Activated T-cell treated with anti-CD3 and anti-CD28 coated beads, Interleukin-2, amount 50 U/mL, for 72 hours (primary cell): ENCODE data around the gene DHDDS. TPM values are rescaled to one million over a fixed set of nuclear protein-coding genes. Genes with fewer than 3 reads are reported as not detected.

Experiments used
- ATAC-seq, 2 donors: fragments of 150-1000 bp; cut with Tn5 transposase; replicated peaks in 1 of 2; 2 replicates each; pipeline ENCODE4 v1.10.0; 2021; ENCODE audit warnings: moderate library complexity in 2 of 2, mild to moderate bottlenecking in 1 of 2
- DNase-seq, 2 donors: peaks; one replicate each; pipeline ENCODE4 v3.0.0; 2021 to 2022; ENCODE audit warnings: mixed read lengths in 1 of 2
- H3K27ac Mint-ChIP-seq: one replicate; pipeline ENCODE4 v1.8.0; 2022; ENCODE audit warnings: mild to moderate bottlenecking, moderate library complexity, mixed read lengths
- H3K27me3 Mint-ChIP-seq: one replicate; pipeline ENCODE4 v1.8.0; 2022; ENCODE audit warnings: low read depth, mixed read lengths
- H3K36me3 Mint-ChIP-seq, 2 donors: one replicate each; pipeline ENCODE4 v1.8.0; 2022; ENCODE audit warnings: mixed read lengths in 2 of 2, mild to moderate bottlenecking in 1 of 2; ENCODE audit not compliant: insufficient read depth in 2 of 2
- H3K4me1 Mint-ChIP-seq: one replicate; pipeline ENCODE4 v1.8.0; 2022; ENCODE audit warnings: low read depth, mixed read lengths
- H3K4me3 Mint-ChIP-seq, 2 donors: one replicate each; pipeline ENCODE4 v1.8.0; 2022; ENCODE audit warnings: mild to moderate bottlenecking in 2 of 2, mixed read lengths in 2 of 2, moderate library complexity in 2 of 2
- H3K9me3 Mint-ChIP-seq, 2 donors: one replicate each; pipeline ENCODE4 v1.8.0; 2022; ENCODE audit warnings: mixed read lengths in 2 of 2
- total RNA-seq, 2 donors: library from RNA; stranded (reverse); gene quantifications; one replicate each; pipeline ENCODE4 v1.2.3, GENCODE V29; 2022

The DHDDS gene
- total RNA-seq, 2 donors from 2014 or later, result 39.5 to 43.6 TPM

DNA sequence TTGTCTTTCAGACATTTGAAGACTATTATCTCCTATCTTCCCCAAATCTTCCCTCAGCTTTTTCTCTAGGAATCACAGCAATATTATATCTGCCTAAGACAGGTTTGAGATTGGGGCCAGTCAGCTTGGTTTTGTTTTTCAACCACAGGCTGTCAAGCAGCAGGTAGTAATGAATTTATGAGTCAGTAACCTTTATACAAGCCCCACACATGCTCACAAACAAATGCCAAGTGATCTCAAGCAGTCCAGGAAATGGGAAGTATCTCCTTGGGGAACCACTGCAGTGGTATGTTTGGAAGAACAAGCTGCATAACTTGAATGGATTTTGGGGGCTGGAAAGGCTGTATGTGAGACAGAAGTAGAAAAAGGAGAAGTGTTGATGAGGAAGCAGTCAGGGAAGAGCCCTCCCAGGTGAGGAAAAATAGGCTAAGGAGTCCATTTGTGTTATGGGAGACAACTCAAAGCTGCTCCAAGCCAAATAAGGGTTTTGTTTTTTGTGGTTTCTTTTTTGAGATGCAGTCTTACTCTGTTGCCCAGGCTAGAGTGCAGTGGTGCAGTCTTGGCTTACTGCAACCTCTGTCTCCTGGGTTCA is 2.1 kb downstream of the DHDDS start:
- Mint-ChIP-seq H3K36me3 (peaks cover 4 to 17% of the 10 kb centered on the region in 2 donors), H3K4me3 (peak overlapping the region in 1 of 2 donors; percentile 13), H3K27ac (peak overlapping the region; percentile 21), H3K4me1 (peaks cover 20% of the 10 kb centered on the region), H3K27me3 (peaks cover 5% of the 10 kb centered on the region), H3K9me3 (no peaks in the 10 kb centered on the region)
- no peak for DNase-seq
- no peak for ATAC-seq

DNA sequence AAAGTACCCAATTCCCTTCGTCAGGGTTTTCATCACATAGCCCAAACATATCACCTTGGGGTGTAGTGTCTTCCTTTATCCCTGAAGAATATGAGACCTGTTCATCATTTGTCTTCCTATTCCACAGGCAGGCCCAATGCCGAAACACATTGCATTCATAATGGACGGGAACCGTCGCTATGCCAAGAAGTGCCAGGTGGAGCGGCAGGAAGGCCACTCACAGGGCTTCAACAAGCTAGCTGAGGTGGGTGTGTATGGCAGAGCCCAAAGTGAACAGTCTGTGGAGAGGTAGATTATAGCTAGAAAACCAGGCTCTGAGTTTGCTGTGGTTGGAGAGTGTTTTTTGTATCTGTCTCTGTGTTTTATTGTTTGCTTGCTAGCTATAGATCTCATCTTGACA is 5.9 kb downstream of the DHDDS start:
- H3K9me3 Mint-ChIP-seq, result no peaks in the 10 kb centered on the region
- no peak overlapping the region for H3K27ac Mint-ChIP-seq
- H3K4me3 Mint-ChIP-seq, result no peak overlapping the region
- H3K4me1 Mint-ChIP-seq, result peaks cover 13% of the 10 kb centered on the region
- DNase-seq (no peak), ATAC-seq (no peak)
- peaks cover 2 to 33% of the 10 kb centered on the region in 2 donors for H3K36me3 Mint-ChIP-seq
- no peaks in the 10 kb centered on the region for H3K27me3 Mint-ChIP-seq

- H3K4me3 Mint-ChIP-seq, result no peak overlapping the region
- H3K27ac Mint-ChIP-seq, result no peak overlapping the region
- H3K36me3 Mint-ChIP-seq, result peaks cover 7 to 41% of the 10 kb centered on the region in 2 donors
- H3K4me1 Mint-ChIP-seq, result no peaks in the 10 kb centered on the region
- H3K9me3 Mint-ChIP-seq, result no peaks in the 10 kb centered on the region
- no peak for ATAC-seq
- no peak for DNase-seq
- H3K27me3 Mint-ChIP-seq, result no peaks in the 10 kb centered on the region
Observed at GRCh38 chr1:26440259-26440658, 8.1 kb downstream of the DHDDS start.

DNA sequence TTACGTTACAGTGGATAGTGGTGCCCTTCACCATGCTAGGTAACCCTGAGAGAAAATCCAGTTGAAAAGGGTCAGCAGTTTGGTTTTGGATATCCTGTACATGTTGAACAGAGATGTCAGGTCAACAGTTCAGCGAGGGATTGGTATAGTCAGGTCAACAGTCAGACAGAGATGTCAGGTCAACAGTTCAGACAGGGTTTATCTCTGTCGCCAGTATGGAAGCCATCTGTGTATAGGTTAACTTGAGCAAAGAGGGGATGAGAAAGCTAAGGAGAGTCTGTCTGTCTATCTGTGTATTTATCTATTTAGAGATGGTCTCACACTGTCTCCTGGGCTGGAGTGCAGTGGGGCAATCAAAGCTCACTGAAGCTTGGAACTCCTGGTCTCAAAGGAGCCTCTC is 17.7 kb downstream of the DHDDS start:
- Mint-ChIP-seq H3K27me3 (no peaks in the 10 kb centered on the region), H3K4me3 (no peak overlapping the region), H3K9me3 (no peaks in the 10 kb centered on the region), H3K4me1 (no peaks in the 10 kb centered on the region), H3K27ac (no peak overlapping the region), H3K36me3 (peaks cover 2 to 15% of the 10 kb centered on the region in 2 donors)
- DNase-seq (no peak), ATAC-seq (no peak)

DNA sequence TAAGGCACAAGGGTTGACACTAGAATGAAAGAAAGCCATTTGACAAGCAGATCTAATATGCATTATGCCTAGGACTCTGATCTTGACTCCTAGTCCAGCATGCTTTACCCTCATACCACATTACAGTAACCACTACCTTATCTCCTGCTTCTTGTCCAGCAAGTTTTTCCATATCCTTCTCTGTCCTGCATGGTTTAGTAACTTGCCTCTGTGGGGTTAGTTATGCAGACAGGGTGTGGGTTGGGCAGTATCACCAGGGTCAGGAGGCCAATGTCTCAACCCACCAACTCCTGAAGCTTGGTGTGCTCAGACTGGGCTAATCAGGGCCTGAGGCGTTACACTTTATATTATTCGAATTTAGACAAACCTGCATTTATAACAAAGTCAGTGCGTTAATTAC is 18.8 kb downstream of the DHDDS start:
- H3K4me1 Mint-ChIP-seq, result peaks cover 8% of the 10 kb centered on the region
- no peaks in the 10 kb centered on the region for H3K9me3 Mint-ChIP-seq
- no peak overlapping the region for H3K4me3 Mint-ChIP-seq
- peaks cover 2 to 12% of the 10 kb centered on the region in 2 donors for H3K36me3 Mint-ChIP-seq
- H3K27me3 Mint-ChIP-seq, result no peaks in the 10 kb centered on the region
- H3K27ac Mint-ChIP-seq, result no peak overlapping the region
- ATAC-seq (no peak), DNase-seq (no peak)

- Mint-ChIP-seq H3K36me3 (peaks cover 2 to 12% of the 10 kb centered on the region in 2 donors), H3K4me3 (no peak overlapping the region), H3K4me1 (peaks cover 8% of the 10 kb centered on the region), H3K9me3 (no peaks in the 10 kb centered on the region), H3K27ac (no peak overlapping the region), H3K27me3 (no peaks in the 10 kb centered on the region)
- ATAC-seq (no peak), DNase-seq (no peak)
Observed at GRCh38 chr1:26452459-26453183, 20.5 kb downstream of the DHDDS start.

- H3K4me3 Mint-ChIP-seq, result no peak overlapping the region
- ATAC-seq, result no peak
- peaks cover 8% of the 10 kb centered on the region for H3K4me1 Mint-ChIP-seq
- H3K27ac Mint-ChIP-seq, result no peak overlapping the region
- no peak for DNase-seq
- H3K36me3 Mint-ChIP-seq, result peaks cover 3 to 23% of the 10 kb centered on the region in 2 donors
- H3K9me3 Mint-ChIP-seq, result no peaks in the 10 kb centered on the region
- H3K27me3 Mint-ChIP-seq, result no peaks in the 10 kb centered on the region
Observed at GRCh38 chr1:26459148-26459547, 27.0 kb downstream of the DHDDS start.

- Mint-ChIP-seq H3K4me3 (no peak overlapping the region), H3K27me3 (no peaks in the 10 kb centered on the region), H3K9me3 (no peaks in the 10 kb centered on the region), H3K36me3 (peaks cover 3 to 23% of the 10 kb centered on the region in 2 donors), H3K27ac (no peak overlapping the region), H3K4me1 (peaks cover 8% of the 10 kb centered on the region)
- DNase-seq (no peak), ATAC-seq (no peak)
Observed at GRCh38 chr1:26459573-26460031, 27.5 kb downstream of the DHDDS start.

GRCh38 chr1:26468911-26469310 is 36.8 kb downstream of the DHDDS start:
- ATAC-seq (no peak), DNase-seq (no peak)
- H3K36me3 Mint-ChIP-seq, result peaks cover 5 to 21% of the 10 kb centered on the region in 2 donors
- H3K4me1 Mint-ChIP-seq, result peaks cover 23% of the 10 kb centered on the region
- H3K27ac Mint-ChIP-seq, result no peak overlapping the region
- H3K9me3 Mint-ChIP-seq, result no peaks in the 10 kb centered on the region
- no peak overlapping the region for H3K4me3 Mint-ChIP-seq
- no peaks in the 10 kb centered on the region for H3K27me3 Mint-ChIP-seq

- no peak overlapping the region for H3K4me3 Mint-ChIP-seq
- no peak for DNase-seq
- peaks cover 6 to 27% of the 10 kb centered on the region in 2 donors for H3K36me3 Mint-ChIP-seq
- ATAC-seq, result no peak
- H3K4me1 Mint-ChIP-seq, result peaks cover 30% of the 10 kb centered on the region
- H3K27ac Mint-ChIP-seq, result no peak overlapping the region
- no peaks in the 10 kb centered on the region for H3K27me3 Mint-ChIP-seq
- H3K9me3 Mint-ChIP-seq, result no peaks in the 10 kb centered on the region
Observed at GRCh38 chr1:26469558-26469957, 37.4 kb downstream of the DHDDS start.

GRCh38 chr1:26470878-26471497 is 38.9 kb downstream of the DHDDS start:
- Mint-ChIP-seq H3K4me3 (peak overlapping the region; percentile 93 to 94), H3K36me3 (peaks cover 10 to 24% of the 10 kb centered on the region in 2 donors), H3K4me1 (peaks cover 38% of the 10 kb centered on the region), H3K9me3 (no peaks in the 10 kb centered on the region), H3K27ac (no peak overlapping the region), H3K27me3 (no peaks in the 10 kb centered on the region)
- no peak for ATAC-seq
- no peak for DNase-seq

GRCh38 chr1:26471498-26472319 is 39.6 kb downstream of the DHDDS start:
- DNase-seq, result peak; percentile 35 to 49
- ATAC-seq, result peak; percentile 17 to 19
- Mint-ChIP-seq H3K4me3 (peak overlapping the region; percentile 93 to 94), H3K4me1 (peaks cover 46% of the 10 kb centered on the region), H3K36me3 (peaks cover 13 to 31% of the 10 kb centered on the region in 2 donors), H3K27ac (no peak overlapping the region), H3K9me3 (no peaks in the 10 kb centered on the region), H3K27me3 (no peaks in the 10 kb centered on the region)
